Neural cell (in vitro differentiated cells): ENCODE measurements around the gene ZNRF4. TPM values are rescaled to one million over a fixed set of nuclear protein-coding genes. Genes with fewer than 3 reads are reported as not detected.

ENCODE experiments used
- H2AFZ ChIP-seq: fragments of 200-600, 300-800 bp; sonication (generic), shearing (Covaris generic); 2 replicates; pipeline ENCODE4 v1.6.0; 2014; ENCODE audit warnings: low read depth, mild to moderate bottlenecking, antibody characterized with exemption, low read length, moderate library complexity
- H3F3A ChIP-seq: fragments of 200-600 bp; shearing (Covaris generic); 2 replicates; pipeline ENCODE4 v1.6.1; 2016; ENCODE audit warnings: mild to moderate bottlenecking, moderate library complexity, mixed read lengths, antibody characterized with exemption, low read length; ENCODE audit not compliant: insufficient read depth, poor library complexity, severe bottlenecking
- H3K27ac ChIP-seq: fragments of 200-600, 300-800 bp; sonication (generic), shearing (Covaris generic); 2 replicates; pipeline ENCODE4 v1.5.1; 2014; ENCODE audit warnings: mild to moderate bottlenecking, low read length, moderate library complexity
- H3K27me3 ChIP-seq: fragments of 300-800, 200-600 bp; sonication (generic), shearing (Covaris generic); 2 replicates; pipeline ENCODE4 v1.6.0; 2014; ENCODE audit warnings: mild to moderate bottlenecking, low read depth, low read length, moderate library complexity; ENCODE audit not compliant: insufficient read depth
- H3K36me3 ChIP-seq: fragments of 300-800, 200-600 bp; sonication (generic), shearing (Covaris generic); 2 replicates; pipeline ENCODE4 v1.5.1; 2014; ENCODE audit warnings: mild to moderate bottlenecking, antibody characterized with exemption, low read length, moderate library complexity; ENCODE audit not compliant: insufficient read depth
- H3K4me2 ChIP-seq: fragments of 300-800, 200-600 bp; sonication (generic), shearing (Covaris generic); 2 replicates; pipeline ENCODE4 v1.6.0; 2014; ENCODE audit warnings: mild to moderate bottlenecking, low read length
- H3K4me3 ChIP-seq: fragments of 300-800, 200-600 bp; sonication (generic), shearing (Covaris generic); 2 replicates; pipeline ENCODE4 v1.5.1; 2014; ENCODE audit warnings: mild to moderate bottlenecking, low read length, moderate library complexity
- H3K79me2 ChIP-seq: fragments of 200-600 bp; shearing (Covaris generic); replicated peaks from 2 replicates; pipeline ENCODE4 v1.6.0; 2014; ENCODE audit warnings: mild to moderate bottlenecking, low read length, moderate library complexity; ENCODE audit not compliant: insufficient read depth
- H3K9ac ChIP-seq: fragments of 300-800, 200-600 bp; sonication (generic), shearing (Covaris generic); 2 replicates; pipeline ENCODE4 v1.6.1; 2016; ENCODE audit warnings: mild to moderate bottlenecking, low read length, mixed read lengths
- H3K9me2 ChIP-seq: fragments of 200-600 bp; shearing (Covaris generic); 2 replicates; pipeline ENCODE4 v1.6.1; 2016; ENCODE audit warnings: mild to moderate bottlenecking, low read length, mixed read lengths; ENCODE audit not compliant: insufficient read depth
- H3K9me3 ChIP-seq: fragments of 200-600, 300-800 bp; sonication (generic), shearing (Covaris generic); 2 replicates; pipeline ENCODE4 v1.6.1; 2016; ENCODE audit warnings: mild to moderate bottlenecking, mixed run types, low read length, moderate library complexity, mixed read lengths
- H4K20me1 ChIP-seq: fragments of 200-600 bp; shearing (Covaris generic); 2 replicates; pipeline ENCODE4 v1.6.1; 2016; ENCODE audit warnings: mild to moderate bottlenecking, mixed run types; ENCODE audit not compliant: insufficient read depth
- EP300 ChIP-seq: fragments of 450-650 bp; conservative IDR thresholded peaks from 2 replicates; pipeline ENCODE4 v1.6.1; 2014; ENCODE audit warnings: antibody characterized with exemption, mild to moderate bottlenecking, moderate library complexity; ENCODE audit not compliant: poor library complexity, severe bottlenecking
- EZH2 ChIP-seq: fragments of 200-600, 300-800 bp; shearing (Covaris generic), sonication (generic); IDR thresholded peaks from 2 replicates; pipeline ENCODE4 v1.6.1; 2014; ENCODE audit warnings: antibody characterized with exemption, low read length, borderline replicate concordance, mild to moderate bottlenecking; ENCODE audit not compliant: insufficient read depth, poor library complexity, severe bottlenecking
- MXI1 ChIP-seq: fragments of 450-650 bp; conservative IDR thresholded peaks from 2 replicates; pipeline ENCODE4 v1.6.1; 2014; ENCODE audit warnings: antibody characterized with exemption, mild to moderate bottlenecking; ENCODE audit not compliant: poor library complexity, severe bottlenecking
- POLR2AphosphoS5 ChIP-seq: IDR thresholded peaks from 2 replicates; pipeline ENCODE4 v1.6.1; 2012
- RAD21 ChIP-seq: fragments of 450-650 bp; conservative IDR thresholded peaks from 2 replicates; pipeline ENCODE4 v1.6.1; 2014; ENCODE audit warnings: antibody characterized with exemption, mild to moderate bottlenecking, moderate library complexity
- SMC3 ChIP-seq: fragments of 450-650 bp; conservative IDR thresholded peaks from 2 replicates; pipeline ENCODE4 v1.6.1; 2014; ENCODE audit warnings: antibody characterized with exemption, mild to moderate bottlenecking, moderate library complexity; ENCODE audit not compliant: poor library complexity
- TAF1 ChIP-seq: IDR thresholded peaks from 2 replicates; pipeline ENCODE4 v1.6.1; 2012; ENCODE audit warnings: low read depth
- polyA plus RNA-seq: library from polyadenylated mRNA; depleted of rRNA; stranded (reverse); fragments of >200 nt; gene quantifications from 2 replicates; pipeline ENCODE4 v1.2.3, GENCODE V29; 2014
- TF ChIP-seq, protein P1 (sequence below): IDR thresholded peaks from 2 replicates; pipeline ENCODE4 v1.6.1; 2012; ENCODE audit warnings: borderline replicate concordance
- TF ChIP-seq, protein P2 (sequence below): fragments of 450-650 bp; IDR thresholded peaks from 2 replicates; pipeline ENCODE4 v1.5.1; 2014; ENCODE audit warnings: antibody characterized with exemption, mild to moderate bottlenecking, moderate library complexity; ENCODE audit not compliant: poor library complexity, severe bottlenecking

ZNRF4 gene
- polyA plus RNA-seq, 1 donor from 2014 or later, result not detected

DNA sequence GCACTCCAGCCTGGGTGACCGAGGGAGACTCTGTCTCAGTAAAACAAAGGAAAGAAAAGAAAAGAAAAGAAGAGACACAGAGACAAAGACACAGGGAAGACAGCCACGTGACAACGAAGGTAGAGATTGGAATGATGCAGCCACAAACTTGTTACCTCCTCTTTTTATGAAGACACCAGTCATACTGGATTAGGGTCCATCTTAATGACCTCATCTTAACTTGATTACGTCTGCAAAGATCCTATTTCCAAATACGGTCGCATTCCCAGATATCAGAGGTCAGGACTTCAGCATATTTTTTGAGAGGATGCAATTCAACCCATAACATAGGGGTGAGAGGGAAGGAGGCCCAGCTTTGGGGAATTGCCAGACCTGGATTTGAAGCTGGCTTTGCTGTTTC, 4.1 kb downstream of the ZNRF4 start:
- Histone ChIP-seq H3K9me2 (no peaks in the 10 kb centered on the region), H3K9ac (no peak overlapping the region), H3K79me2 (no peaks in the 10 kb centered on the region), H3K4me3 (no peak overlapping the region), H3K27ac (no peak overlapping the region), H3K27me3 (no peaks in the 10 kb centered on the region), H3F3A (no peaks in the 10 kb centered on the region), H3K4me2 (no peak overlapping the region), H4K20me1 (no peaks in the 10 kb centered on the region), H3K9me3 (no peaks in the 10 kb centered on the region), H3K36me3 (no peaks in the 10 kb centered on the region), H2AFZ (no peak overlapping the region)
- no peak for TF ChIP-seq EZH2

DNA sequence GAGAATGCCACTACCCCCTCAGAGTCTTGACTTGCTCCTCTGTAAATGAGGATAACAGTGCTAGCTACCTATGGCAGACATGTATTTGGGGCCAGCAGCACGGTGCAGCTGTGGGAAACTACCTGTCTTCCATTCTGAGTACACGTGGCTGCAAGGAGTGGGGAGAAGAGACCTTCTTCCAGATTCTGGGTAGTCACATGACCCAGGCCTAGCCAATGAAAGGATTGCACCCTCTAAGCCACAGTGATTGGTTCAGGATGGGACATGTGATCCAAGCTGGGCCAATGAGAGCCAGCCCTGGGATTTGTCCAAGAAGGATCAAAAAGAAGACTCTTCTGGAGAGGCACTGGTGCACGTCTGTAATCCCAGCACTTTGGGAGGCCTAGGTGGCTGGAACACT, 5.5 kb downstream of the ZNRF4 start:
- Histone ChIP-seq H3K9me3 (no peaks in the 10 kb centered on the region), H2AFZ (no peak overlapping the region), H3K9me2 (no peaks in the 10 kb centered on the region), H4K20me1 (no peaks in the 10 kb centered on the region), H3K9ac (no peak overlapping the region), H3K36me3 (no peaks in the 10 kb centered on the region), H3F3A (no peaks in the 10 kb centered on the region), H3K79me2 (no peaks in the 10 kb centered on the region), H3K27ac (no peak overlapping the region), H3K4me2 (no peak overlapping the region), H3K27me3 (no peaks in the 10 kb centered on the region), H3K4me3 (no peak overlapping the region)
- TF ChIP-seq, protein P1, sequence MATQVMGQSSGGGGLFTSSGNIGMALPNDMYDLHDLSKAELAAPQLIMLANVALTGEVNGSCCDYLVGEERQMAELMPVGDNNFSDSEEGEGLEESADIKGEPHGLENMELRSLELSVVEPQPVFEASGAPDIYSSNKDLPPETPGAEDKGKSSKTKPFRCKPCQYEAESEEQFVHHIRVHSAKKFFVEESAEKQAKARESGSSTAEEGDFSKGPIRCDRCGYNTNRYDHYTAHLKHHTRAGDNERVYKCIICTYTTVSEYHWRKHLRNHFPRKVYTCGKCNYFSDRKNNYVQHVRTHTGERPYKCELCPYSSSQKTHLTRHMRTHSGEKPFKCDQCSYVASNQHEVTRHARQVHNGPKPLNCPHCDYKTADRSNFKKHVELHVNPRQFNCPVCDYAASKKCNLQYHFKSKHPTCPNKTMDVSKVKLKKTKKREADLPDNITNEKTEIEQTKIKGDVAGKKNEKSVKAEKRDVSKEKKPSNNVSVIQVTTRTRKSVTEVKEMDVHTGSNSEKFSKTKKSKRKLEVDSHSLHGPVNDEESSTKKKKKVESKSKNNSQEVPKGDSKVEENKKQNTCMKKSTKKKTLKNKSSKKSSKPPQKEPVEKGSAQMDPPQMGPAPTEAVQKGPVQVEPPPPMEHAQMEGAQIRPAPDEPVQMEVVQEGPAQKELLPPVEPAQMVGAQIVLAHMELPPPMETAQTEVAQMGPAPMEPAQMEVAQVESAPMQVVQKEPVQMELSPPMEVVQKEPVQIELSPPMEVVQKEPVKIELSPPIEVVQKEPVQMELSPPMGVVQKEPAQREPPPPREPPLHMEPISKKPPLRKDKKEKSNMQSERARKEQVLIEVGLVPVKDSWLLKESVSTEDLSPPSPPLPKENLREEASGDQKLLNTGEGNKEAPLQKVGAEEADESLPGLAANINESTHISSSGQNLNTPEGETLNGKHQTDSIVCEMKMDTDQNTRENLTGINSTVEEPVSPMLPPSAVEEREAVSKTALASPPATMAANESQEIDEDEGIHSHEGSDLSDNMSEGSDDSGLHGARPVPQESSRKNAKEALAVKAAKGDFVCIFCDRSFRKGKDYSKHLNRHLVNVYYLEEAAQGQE, result no peak
- no peak for TF ChIP-seq POLR2AphosphoS5
- no peak for TF ChIP-seq EZH2
- no peak for TF ChIP-seq RAD21
- TF ChIP-seq TAF1, result no peak
- TF ChIP-seq, protein P2, sequence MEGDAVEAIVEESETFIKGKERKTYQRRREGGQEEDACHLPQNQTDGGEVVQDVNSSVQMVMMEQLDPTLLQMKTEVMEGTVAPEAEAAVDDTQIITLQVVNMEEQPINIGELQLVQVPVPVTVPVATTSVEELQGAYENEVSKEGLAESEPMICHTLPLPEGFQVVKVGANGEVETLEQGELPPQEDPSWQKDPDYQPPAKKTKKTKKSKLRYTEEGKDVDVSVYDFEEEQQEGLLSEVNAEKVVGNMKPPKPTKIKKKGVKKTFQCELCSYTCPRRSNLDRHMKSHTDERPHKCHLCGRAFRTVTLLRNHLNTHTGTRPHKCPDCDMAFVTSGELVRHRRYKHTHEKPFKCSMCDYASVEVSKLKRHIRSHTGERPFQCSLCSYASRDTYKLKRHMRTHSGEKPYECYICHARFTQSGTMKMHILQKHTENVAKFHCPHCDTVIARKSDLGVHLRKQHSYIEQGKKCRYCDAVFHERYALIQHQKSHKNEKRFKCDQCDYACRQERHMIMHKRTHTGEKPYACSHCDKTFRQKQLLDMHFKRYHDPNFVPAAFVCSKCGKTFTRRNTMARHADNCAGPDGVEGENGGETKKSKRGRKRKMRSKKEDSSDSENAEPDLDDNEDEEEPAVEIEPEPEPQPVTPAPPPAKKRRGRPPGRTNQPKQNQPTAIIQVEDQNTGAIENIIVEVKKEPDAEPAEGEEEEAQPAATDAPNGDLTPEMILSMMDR, result no peak
- TF ChIP-seq MXI1, result no peak
- TF ChIP-seq SMC3, result no peak
- TF ChIP-seq EP300, result no peak

DNA sequence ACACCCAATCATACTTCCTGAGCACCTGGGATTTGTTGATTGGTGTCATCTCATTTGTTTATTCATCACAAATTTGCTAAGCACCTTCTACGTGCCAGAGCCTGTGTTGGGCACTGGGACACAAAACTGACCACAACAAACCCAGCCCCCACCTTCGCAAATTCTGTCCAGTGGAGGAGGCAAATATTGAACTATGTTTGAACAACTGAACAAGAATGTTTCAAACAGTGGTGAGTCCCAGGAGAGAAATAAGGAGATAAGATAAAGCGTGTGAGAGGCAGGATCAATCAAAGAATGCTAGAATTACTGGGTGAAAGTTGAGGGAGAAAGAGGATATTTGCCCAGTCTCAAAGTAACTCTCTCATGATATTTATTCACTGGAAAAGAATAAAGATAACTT, 8.7 kb downstream of the ZNRF4 start:
- Histone ChIP-seq H3K4me3 (no peak overlapping the region), H3K9ac (no peak overlapping the region), H3K27me3 (no peaks in the 10 kb centered on the region), H3K9me3 (no peaks in the 10 kb centered on the region), H4K20me1 (no peaks in the 10 kb centered on the region), H3K9me2 (no peaks in the 10 kb centered on the region), H3F3A (no peaks in the 10 kb centered on the region), H2AFZ (no peak overlapping the region), H3K4me2 (no peak overlapping the region), H3K79me2 (no peaks in the 10 kb centered on the region), H3K36me3 (no peaks in the 10 kb centered on the region), H3K27ac (no peak overlapping the region)
- TF ChIP-seq MXI1 (no peak), TAF1 (no peak), EZH2 (no peak), EP300 (no peak), SMC3 (no peak), POLR2AphosphoS5 (no peak), RAD21 (no peak)
- TF ChIP-seq, protein P2, result no peak
- TF ChIP-seq, protein P1, result no peak
